NCI-H2107 treated with DMSO at 0.1 percent for 48 hours (cell line): Measurements from ENCODE around the gene CX3CR1.
"Not testable (repeated sequence)": the region's sequence is repeated elsewhere in the genome, so short reads cannot be mapped to it uniquely, and the experiment has no call there.

Experiments
- DNase-seq: peaks from one replicate; lab custom pipeline; 2025; ENCODE audit not compliant: unreplicated experiment; lab: John Stamatoyannopoulos, UW

Gene CX3CR1

GRCh38 chr3:39279745-39280517 is at the start of gene CX3CR1:
Gene CX3CR1, minus strand, starts transcription at chr3:39280036. Its CDS starts 13,527 bp downstream, at chr3:39266509.
- no peak for DNase-seq

- DNase-seq = no peak
Measured at GRCh38 chr3:39329493-39329892, 49.7 kb upstream of the CX3CR1 start, which contains the start of gene CCR8. Gene CCR8, plus strand, starts transcription at chr3:39329709. Its CDS starts 2,623 bp downstream, at chr3:39332332.

- DNase-seq = no peak
Measured at GRCh38 chr3:39327746-39328349, 48.0 kb upstream of the CX3CR1 start.

- DNase-seq = no peak
Measured at GRCh38 chr3:39327053-39327745, 47.4 kb upstream of the CX3CR1 start.

GRCh38 chr3:39325236-39325635 is 45.4 kb upstream of the CX3CR1 start:
- DNase-seq = no peak

- DNase-seq = no peak
Measured at GRCh38 chr3:39323494-39323893, 43.7 kb upstream of the CX3CR1 start.

- DNase-seq = no peak
Measured at GRCh38 chr3:39322936-39323335, 43.1 kb upstream of the CX3CR1 start.

- not testable (repeated sequence) for DNase-seq
Measured at GRCh38 chr3:39322209-39322715, 42.4 kb upstream of the CX3CR1 start.

GRCh38 chr3:39321574-39321983 is 41.7 kb upstream of the CX3CR1 start:
- not testable (repeated sequence) for DNase-seq

- DNase-seq = no peak
Measured at GRCh38 chr3:39319249-39319648, 39.4 kb upstream of the CX3CR1 start.

GRCh38 chr3:39318301-39318700 is 38.5 kb upstream of the CX3CR1 start:
- no peak for DNase-seq

GRCh38 chr3:39317571-39318169 is 37.8 kb upstream of the CX3CR1 start:
- DNase-seq = no peak

GRCh38 chr3:39315420-39315819 is 35.6 kb upstream of the CX3CR1 start:
- no peak for DNase-seq

- no peak for DNase-seq
Measured at GRCh38 chr3:39313289-39313688, 33.5 kb upstream of the CX3CR1 start.

GRCh38 chr3:39302178-39302577 is 22.3 kb upstream of the CX3CR1 start:
- DNase-seq = no peak

GRCh38 chr3:39299279-39299678 is 19.4 kb upstream of the CX3CR1 start:
- no peak for DNase-seq

GRCh38 chr3:39296197-39297077 is 16.6 kb upstream of the CX3CR1 start:
- no peak for DNase-seq

- DNase-seq = no peak
Measured at GRCh38 chr3:39295184-39295775, 15.4 kb upstream of the CX3CR1 start.

- no peak for DNase-seq
Measured at GRCh38 chr3:39294446-39295183, 14.8 kb upstream of the CX3CR1 start.
